Measurements from ENCODE around the gene FRMD8. TPM values are rescaled to one million over a fixed set of nuclear protein-coding genes. Genes with fewer than 3 reads are reported as not detected.

Gene FRMD8
- polyA plus RNA-seq, 1 donor (not counting 4 experiments of a cell fraction or from before 2014, with no cell fraction given): 24.1 TPM

GRCh38 chr11:65355776-65356393 is 30.6 kb upstream of the FRMD8 start:
- no peaks in the 10 kb centered on the region for H3K79me2 ChIP-seq (ENCODE audit: control insufficient read depth, insufficient read depth, low read length)
- no peak for DNase-seq (ENCODE audit: low read depth, low spot score)
- H3K4me1 ChIP-seq (ENCODE audit: control insufficient read depth, extremely low read depth, insufficient read depth, low read length): peaks cover 12% of the 10 kb centered on the region
- peaks cover 19% of the 10 kb centered on the region for H3K27me3 ChIP-seq (ENCODE audit: control insufficient read depth, extremely low read depth, insufficient read depth, low read length)
- peaks cover 2% of the 10 kb centered on the region for H4K20me1 ChIP-seq (ENCODE audit: control insufficient read depth, extremely low read depth, insufficient read depth, low read length)
- no peaks in the 10 kb centered on the region for H3K9me1 ChIP-seq (ENCODE audit: control insufficient read depth, extremely low read depth, insufficient read depth, low read length)
- dilution Hi-C loops (cut with MboI; ENCODE audit: extremely low pct_ligation_motif_present, low sequenced_read_pairs): no loop called here
- peak overlapping the region; percentile 41 for H3K9ac ChIP-seq (ENCODE audit: control insufficient read depth, extremely low read depth, insufficient read depth, low read length)
- peak overlapping the region; percentile 92 for H3K4me2 ChIP-seq (ENCODE audit: control insufficient read depth, extremely low read depth, insufficient read depth, low read depth, low read length)
- no peak overlapping the region for H3K27ac ChIP-seq (ENCODE audit: control insufficient read depth, insufficient read depth, low read length)
- H3K36me3 ChIP-seq (ENCODE audit: control insufficient read depth in 2 of 2, extremely low read depth in 1 of 2, insufficient read depth in 2 of 2, low read length in 2 of 2): peaks cover 6 to 9% of the 10 kb centered on the region in 2 experiments
- no peak for FAIRE-seq
- H2AFZ ChIP-seq (ENCODE audit: control insufficient read depth, low read length): peak overlapping the region; percentile 65
- no peaks in the 10 kb centered on the region for H3K9me3 ChIP-seq (ENCODE audit: control insufficient read depth, low read depth, low read length)
- TF ChIP-seq EZH2 (IDR thresholded peaks at IDR 0.05; ENCODE audit: low read length) (no peak), CTCF (optimal IDR thresholded peaks at IDR 0.05 in 1 of 3, IDR thresholded peaks at IDR 0.05 in 1 of 3, conservative IDR thresholded peaks at IDR 0.05 in 1 of 3; ENCODE audit: extremely low read depth in 1 of 3, insufficient read depth in 2 of 3, low read length in 3 of 3) (no peak)
- H3K4me3 ChIP-seq (ENCODE audit: control insufficient read depth in 2 of 3, extremely low read depth in 1 of 3, insufficient read depth in 2 of 3, low read depth in 1 of 3, low read length in 3 of 3): peak overlapping the region; percentile 37 to 68 (median 38)

DNA sequence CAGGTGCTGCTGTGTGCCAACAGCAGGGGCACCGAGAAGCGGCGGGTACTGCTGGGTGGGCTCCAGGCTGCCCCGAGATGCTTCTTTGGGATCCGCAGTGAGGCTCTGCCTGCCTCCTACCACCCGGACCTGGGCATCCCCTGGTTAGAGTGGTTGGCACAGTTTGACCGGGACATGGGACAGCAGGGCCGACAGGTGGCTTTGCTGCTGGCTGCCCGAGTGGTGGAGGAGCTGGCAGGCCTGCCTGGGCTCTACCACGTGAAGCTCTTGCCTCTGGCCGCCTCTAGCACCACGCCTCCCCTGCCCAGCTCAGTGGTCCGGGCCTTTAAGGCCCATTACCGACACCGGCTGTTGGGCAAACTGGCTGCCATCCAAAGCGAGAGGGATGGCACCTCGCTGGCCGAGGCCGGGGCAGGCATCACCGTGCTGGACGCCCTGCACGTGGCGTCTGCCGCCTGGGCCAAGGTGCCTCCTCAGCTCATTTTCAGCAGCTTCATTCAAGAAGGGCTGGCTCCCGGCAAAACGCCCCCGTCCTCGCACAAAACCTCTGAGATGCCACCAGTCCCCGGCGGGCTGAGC is 30.0 kb upstream of the FRMD8 start:
- Histone ChIP-seq H3K9me3 (ENCODE audit: control insufficient read depth, low read depth, low read length) (no peaks in the 10 kb centered on the region), H3K79me2 (ENCODE audit: control insufficient read depth, insufficient read depth, low read length) (no peaks in the 10 kb centered on the region), H3K9ac (ENCODE audit: control insufficient read depth, extremely low read depth, insufficient read depth, low read length) (no peak overlapping the region), H3K9me1 (ENCODE audit: control insufficient read depth, extremely low read depth, insufficient read depth, low read length) (no peaks in the 10 kb centered on the region), H3K27me3 (ENCODE audit: control insufficient read depth, extremely low read depth, insufficient read depth, low read length) (peaks cover 19% of the 10 kb centered on the region), H3K4me2 (ENCODE audit: control insufficient read depth, extremely low read depth, insufficient read depth, low read depth, low read length) (no peak overlapping the region), H3K36me3 (ENCODE audit: control insufficient read depth in 2 of 2, extremely low read depth in 1 of 2, insufficient read depth in 2 of 2, low read length in 2 of 2) (peaks cover 3 to 7% of the 10 kb centered on the region in 2 experiments), H2AFZ (ENCODE audit: control insufficient read depth, low read length) (no peak overlapping the region), H3K4me1 (ENCODE audit: control insufficient read depth, extremely low read depth, insufficient read depth, low read length) (peaks cover 12% of the 10 kb centered on the region), H4K20me1 (ENCODE audit: control insufficient read depth, extremely low read depth, insufficient read depth, low read length) (peaks cover 2% of the 10 kb centered on the region), H3K27ac (ENCODE audit: control insufficient read depth, insufficient read depth, low read length) (no peak overlapping the region), H3K4me3 (ENCODE audit: control insufficient read depth in 2 of 3, extremely low read depth in 1 of 3, insufficient read depth in 2 of 3, low read depth in 1 of 3, low read length in 3 of 3) (no peak overlapping the region)
- TF ChIP-seq EZH2 (IDR thresholded peaks at IDR 0.05; ENCODE audit: low read length) (no peak), CTCF (optimal IDR thresholded peaks at IDR 0.05 in 1 of 3, IDR thresholded peaks at IDR 0.05 in 1 of 3, conservative IDR thresholded peaks at IDR 0.05 in 1 of 3; ENCODE audit: extremely low read depth in 1 of 3, insufficient read depth in 2 of 3, low read length in 3 of 3) (no peak)
- dilution Hi-C loops (cut with MboI; ENCODE audit: extremely low pct_ligation_motif_present, low sequenced_read_pairs): no loop called here
- FAIRE-seq: no peak
- no peak for DNase-seq (ENCODE audit: low read depth, low spot score)
